ENCODE measurements around the gene FGD6.

GRCh38 chr12:95115641-95116040 lies 101.6 kb downstream of the FGD6 start:
- TF ChIP-seq CTCF (conservative IDR thresholded peaks at IDR 0.05; ENCODE audit: low read depth, low read length) (no peak), POLR2A (IDR thresholded peaks at IDR 0.05; ENCODE audit: low read depth, low read length) (no peak), CEBPB (IDR thresholded peaks at IDR 0.05; ENCODE audit: low read depth, low read length) (no peak)

Measured in IMR-90 (cell line).